ENCODE measurements around the gene TARBP1.
"Not testable (repeated sequence)": the region's sequence is repeated elsewhere in the genome, so short reads cannot be mapped to it uniquely, and the experiment has no call there.

Gene TARBP1

GRCh38 chr1:234433563-234434285, 45.3 kb downstream of the TARBP1 start:
- DNase-seq: no peak

- DNase-seq: no peak
Measured at GRCh38 chr1:234431255-234431654, 47.7 kb downstream of the TARBP1 start.

GRCh38 chr1:234430691-234431090, 48.3 kb downstream of the TARBP1 start:
- DNase-seq: no peak

- DNase-seq: no peak
Measured at GRCh38 chr1:234429434-234429806, 49.6 kb downstream of the TARBP1 start.

- no peak for DNase-seq
Measured at GRCh38 chr1:234427950-234428646, 50.9 kb downstream of the TARBP1 start.

GRCh38 chr1:234413990-234414389, 65.0 kb downstream of the TARBP1 start:
- DNase-seq: no peak

GRCh38 chr1:234413485-234413884, 65.5 kb downstream of the TARBP1 start:
- DNase-seq: no peak

GRCh38 chr1:234412830-234413229, 66.1 kb downstream of the TARBP1 start:
- no peak for DNase-seq

- DNase-seq: no peak
Measured at GRCh38 chr1:234409328-234409727, 69.7 kb downstream of the TARBP1 start.

GRCh38 chr1:234408757-234409156, 70.2 kb downstream of the TARBP1 start:
- DNase-seq: no peak

GRCh38 chr1:234406871-234407270, 72.1 kb downstream of the TARBP1 start:
- DNase-seq: no peak

GRCh38 chr1:234405676-234406075, 73.3 kb downstream of the TARBP1 start:
- no peak for DNase-seq

- no peak for DNase-seq
Measured at GRCh38 chr1:234402939-234403338, 76.0 kb downstream of the TARBP1 start.

GRCh38 chr1:234401658-234402057, 77.3 kb downstream of the TARBP1 start:
- no peak for DNase-seq

GRCh38 chr1:234400773-234401172, 78.2 kb downstream of the TARBP1 start:
- DNase-seq: no peak

GRCh38 chr1:234399515-234399914, 79.5 kb downstream of the TARBP1 start:
- not testable (repeated sequence) for DNase-seq

- DNase-seq: no peak
Measured at GRCh38 chr1:234398849-234399381, 80.1 kb downstream of the TARBP1 start.

- DNase-seq: no peak
Measured at GRCh38 chr1:234397732-234398131, 81.2 kb downstream of the TARBP1 start.

- no peak for DNase-seq
Measured at GRCh38 chr1:234396871-234397270, 82.1 kb downstream of the TARBP1 start.

- DNase-seq: no peak
Measured at GRCh38 chr1:234396092-234396491, 82.9 kb downstream of the TARBP1 start.

- DNase-seq: no peak
Measured at GRCh38 chr1:234395297-234395696, 83.7 kb downstream of the TARBP1 start.

GRCh38 chr1:234393190-234393589, 85.8 kb downstream of the TARBP1 start:
- no peak for DNase-seq

GRCh38 chr1:234388094-234388493, 90.9 kb downstream of the TARBP1 start:
- no peak for DNase-seq

- no peak for DNase-seq
Measured at GRCh38 chr1:234386122-234386521, 92.9 kb downstream of the TARBP1 start.

Measured in COR-L47 (cell line).